GM04503 (cell line): ENCODE measurements around the gene CORT.
"Not testable (repeated sequence)": the region's sequence is repeated elsewhere in the genome, so short reads cannot be mapped to it uniquely, and the experiment has no call there.

Experiments
- DNase-seq: peaks from one replicate; pipeline ENCODE4 v3.0.0-alpha.2; 2012; ENCODE audit warnings: low read depth

CORT gene

DNA sequence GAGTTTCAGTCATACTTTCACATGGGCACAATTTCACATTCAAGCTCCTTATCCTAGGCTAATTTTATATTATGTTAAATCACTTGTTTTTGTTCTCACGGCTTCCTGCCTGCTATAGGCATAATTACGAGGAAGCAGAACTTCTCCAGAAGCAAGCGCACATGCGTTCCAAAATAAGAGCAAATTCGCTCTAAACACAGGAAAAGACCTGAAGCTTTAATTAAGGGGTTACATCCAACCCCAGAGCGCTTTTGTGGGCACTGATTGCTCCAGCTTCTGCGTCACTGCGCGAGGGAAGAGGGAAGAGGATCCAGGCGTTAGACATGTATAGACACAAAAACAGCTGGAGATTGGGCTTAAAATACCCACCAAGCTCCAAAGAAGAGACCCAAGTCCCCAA, at the start of gene CORT:
CORT (plus strand) TSS at position 281 of the 400 bp plus-strand sequence. CDS start 193 bp downstream, outside the sequence.
- DNase-seq, result no peak

DNA sequence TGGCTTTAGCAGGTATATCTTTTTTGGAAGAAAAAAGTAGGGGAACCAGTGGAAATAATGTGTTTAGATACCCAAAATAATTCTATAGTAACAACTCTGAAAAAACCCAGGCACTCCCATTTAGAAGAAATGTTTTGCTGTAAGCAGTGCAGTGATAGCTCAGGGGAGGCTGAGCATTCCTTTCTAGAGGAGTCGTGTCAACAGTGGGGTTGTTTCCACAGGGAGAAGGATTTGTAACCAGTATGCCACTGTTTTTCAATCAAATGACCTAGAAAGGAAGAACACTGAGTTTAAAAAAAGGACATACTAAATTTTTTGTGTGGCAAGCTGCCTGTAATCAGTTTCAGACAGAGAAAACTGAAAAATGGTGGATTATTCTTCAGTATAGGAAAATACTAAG, 48.5 kb upstream of the CORT start:
- peak; percentile 55 for DNase-seq

GRCh38 chr1:10402729-10403274, 47.0 kb upstream of the CORT start:
- no peak for DNase-seq

DNA sequence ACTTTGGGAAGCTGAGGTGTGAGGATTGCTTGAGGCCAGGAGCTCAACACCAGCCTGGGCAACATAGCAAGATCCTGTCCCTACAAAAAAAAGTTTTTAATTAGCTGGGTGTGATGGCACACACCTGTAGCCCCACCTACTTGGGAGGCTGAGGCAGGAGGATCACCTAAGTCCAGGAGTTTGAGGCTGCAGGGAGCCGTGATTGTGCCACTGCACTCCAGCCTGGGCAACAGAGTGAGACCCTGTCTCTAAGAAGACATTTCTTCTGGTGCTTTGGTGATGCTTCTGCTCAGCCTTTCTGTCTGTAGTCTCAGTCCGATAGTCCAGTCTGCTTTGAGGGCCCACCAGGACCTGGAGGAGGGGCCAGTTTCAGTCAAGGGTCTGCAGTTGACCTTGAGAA, 42.6 kb upstream of the CORT start:
- no peak for DNase-seq

DNA sequence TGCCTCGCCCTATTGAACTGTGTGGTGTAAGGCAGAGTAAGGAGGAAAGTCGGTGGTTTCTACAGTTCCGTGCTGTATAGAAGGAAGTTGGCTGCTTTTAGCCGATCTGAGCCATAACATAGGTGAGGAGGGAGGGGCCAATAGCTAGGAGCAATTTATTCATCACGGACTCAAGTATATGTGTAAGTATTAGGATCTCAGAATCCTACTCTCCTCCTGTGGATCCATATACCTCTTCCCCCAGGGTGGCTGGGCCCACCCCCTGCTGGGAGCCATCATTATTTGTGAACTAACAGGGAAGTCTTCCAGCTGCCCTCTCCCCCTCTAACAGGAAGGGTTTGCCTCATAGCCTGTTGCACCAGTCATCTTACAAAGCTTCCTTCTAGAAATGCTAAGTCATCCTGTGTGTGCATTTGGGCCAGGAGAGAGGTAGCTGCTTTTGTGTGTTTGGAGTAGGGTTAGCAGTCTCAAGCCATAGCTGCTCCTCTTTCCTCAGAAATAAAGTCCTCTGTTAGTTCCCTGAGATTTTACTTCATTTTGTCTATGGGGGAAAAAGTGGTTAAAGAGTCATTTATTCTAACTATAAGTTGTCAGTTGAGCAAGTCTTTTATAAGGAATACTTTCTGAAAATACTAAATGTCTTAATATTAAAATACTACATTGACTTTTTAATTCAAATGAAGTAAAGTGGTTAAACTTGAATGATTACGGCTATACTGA, 34.5 kb upstream of the CORT start:
- DNase-seq, result peak; percentile 61

DNA sequence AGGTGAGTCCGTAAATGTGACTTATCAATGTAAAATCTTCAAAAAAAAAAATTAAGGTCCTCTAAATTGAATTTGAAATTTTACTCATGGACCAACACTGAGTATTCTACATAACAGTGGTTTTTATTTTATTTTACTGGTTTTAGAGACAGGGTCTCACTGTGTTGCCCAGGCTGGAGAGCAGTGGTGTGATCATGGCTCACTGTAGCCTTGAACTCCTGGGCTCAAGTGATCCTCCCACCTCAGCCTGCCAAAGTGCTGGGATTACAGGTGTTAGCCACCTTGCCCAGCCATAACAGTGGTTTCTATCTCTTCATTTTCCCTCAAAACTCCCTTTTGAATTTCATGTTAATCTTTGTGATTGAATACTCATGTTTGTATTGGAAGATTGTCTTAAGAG, 33.9 kb upstream of the CORT start:
- DNase-seq, result not testable (repeated sequence)

GRCh38 chr1:10418741-10419140, 31.1 kb upstream of the CORT start:
- not testable (repeated sequence) for DNase-seq

DNA sequence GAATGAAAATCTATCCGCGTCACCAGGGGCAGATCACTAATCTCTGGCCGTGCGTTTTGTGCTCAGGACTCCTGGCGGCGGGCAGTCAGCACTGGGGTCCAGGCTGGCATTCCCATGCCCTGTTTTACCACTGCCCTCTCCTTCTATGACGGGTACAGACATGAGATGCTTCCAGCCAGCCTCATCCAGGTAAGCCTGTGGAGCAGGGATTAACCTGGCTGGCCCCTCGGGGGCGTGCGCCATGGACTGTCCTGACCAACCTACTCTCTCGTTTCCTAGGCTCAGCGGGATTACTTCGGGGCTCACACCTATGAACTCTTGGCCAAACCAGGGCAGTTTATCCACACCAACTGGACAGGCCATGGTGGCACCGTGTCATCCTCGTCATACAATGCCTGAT, 30.5 kb upstream of the CORT start:
- no peak for DNase-seq

GRCh38 chr1:10421637-10422036, 28.2 kb upstream of the CORT start:
- no peak for DNase-seq

- DNase-seq, result peak; percentile 58
These were observed 25.8 kb upstream of the CORT start for GRCh38 chr1:10424034-10424433.

DNA sequence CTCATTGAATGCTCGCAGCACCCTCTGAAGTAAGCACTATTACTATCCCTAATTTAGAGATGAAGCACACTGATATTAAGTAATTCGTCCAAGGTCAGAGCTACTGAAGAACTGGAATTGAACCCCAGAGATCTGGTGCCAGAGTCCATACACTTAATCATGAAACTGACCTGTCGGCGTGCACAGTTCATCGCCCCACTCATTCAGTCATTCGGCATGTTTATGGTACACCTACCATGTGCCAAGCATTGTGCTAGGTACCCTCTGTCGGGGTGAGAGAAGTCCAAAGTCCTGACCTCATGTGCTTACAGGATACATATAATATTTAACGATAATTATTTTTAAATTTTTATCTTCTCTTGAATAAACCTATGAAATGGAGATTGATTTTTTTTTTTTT, 25.2 kb upstream of the CORT start:
- no peak for DNase-seq

GRCh38 chr1:10425826-10426534, 23.9 kb upstream of the CORT start:
- DNase-seq, result not testable (repeated sequence)

GRCh38 chr1:10426535-10426848, 23.3 kb upstream of the CORT start:
- DNase-seq, result not testable (repeated sequence)

GRCh38 chr1:10428984-10429383, 20.8 kb upstream of the CORT start:
- DNase-seq, result no peak

- no peak for DNase-seq
These were observed 20.0 kb upstream of the CORT start for GRCh38 chr1:10429868-10430215.

- peak; percentile 50 for DNase-seq
These were observed 19.4 kb upstream of the CORT start, which contains the start of gene CENPS for GRCh38 chr1:10430216-10431069. Gene CENPS, plus strand, starts transcription at chr1:10430433. Its CDS starts 85 bp downstream, at chr1:10430518.

DNA sequence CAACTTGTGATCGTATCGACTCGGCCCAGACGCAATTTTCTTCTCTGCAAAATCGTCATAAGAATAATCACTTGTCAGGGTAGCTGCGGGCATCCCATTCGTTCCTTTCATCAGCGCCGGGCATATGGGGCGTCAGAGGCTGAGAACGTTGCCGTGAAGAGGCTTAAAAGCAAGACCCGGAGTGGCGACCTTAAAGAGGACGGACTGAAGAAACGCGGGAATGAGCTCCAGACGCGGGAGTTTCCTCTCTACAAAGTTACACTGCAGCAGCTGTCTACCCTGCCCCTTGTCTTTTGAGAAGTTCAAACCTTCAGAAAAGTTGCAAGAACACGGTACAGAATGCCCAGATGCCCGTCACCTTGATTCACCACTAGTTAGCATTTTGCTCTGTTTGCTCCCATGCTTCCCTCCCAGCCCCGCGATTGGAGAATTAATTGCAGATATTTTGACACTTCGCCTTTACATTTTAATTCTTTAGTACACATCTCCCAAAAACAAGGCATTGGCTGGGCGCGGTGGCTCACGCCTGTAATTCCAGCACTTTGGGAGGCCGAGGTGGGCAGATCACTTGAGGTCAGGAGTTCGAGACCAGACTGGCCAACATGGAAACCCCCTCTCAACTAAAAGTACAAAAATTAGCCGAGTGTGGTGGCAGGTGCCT, 18.6 kb upstream of the CORT start:
- DNase-seq, result no peak

DNA sequence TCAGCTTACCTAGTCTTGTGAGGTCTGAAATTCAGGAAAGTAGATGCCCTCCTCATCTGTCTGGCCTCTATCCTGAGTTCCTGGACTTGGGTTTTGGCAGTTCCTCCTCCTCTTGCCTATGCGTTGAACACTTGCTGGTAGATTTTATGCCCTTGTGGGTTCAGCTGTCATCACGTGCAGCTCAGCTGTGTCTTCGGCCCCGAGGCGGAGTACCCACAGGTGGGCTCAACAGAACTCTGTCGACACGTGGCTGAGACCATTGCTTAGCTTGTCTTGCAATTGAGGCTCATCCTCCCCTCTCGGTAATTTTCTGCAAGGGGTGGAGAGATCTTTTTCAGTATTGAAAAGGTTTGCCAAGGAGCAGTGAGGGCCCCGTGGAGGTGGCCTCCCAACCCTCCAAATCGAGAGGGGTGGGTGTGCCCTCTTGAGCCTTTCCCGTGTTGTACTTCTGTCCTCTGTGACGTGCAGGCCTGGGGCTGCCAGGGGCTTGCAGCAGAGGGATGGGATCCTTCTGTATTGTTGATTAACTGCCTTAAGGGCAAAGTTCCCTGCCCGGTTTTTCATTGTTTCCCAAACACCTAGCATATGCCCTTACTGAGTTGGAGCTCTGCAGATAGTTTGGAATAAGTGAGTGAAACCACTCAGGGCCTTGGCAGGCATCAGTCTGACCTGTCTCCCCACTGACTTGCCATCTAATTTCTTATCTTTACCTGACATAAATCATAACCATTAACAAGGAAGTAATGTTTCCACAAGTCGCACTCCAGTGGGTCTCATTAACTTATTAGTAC, 16.7 kb upstream of the CORT start:
- DNase-seq, result no peak

- no peak for DNase-seq
These were observed 16.0 kb upstream of the CORT start for GRCh38 chr1:10433790-10434189.

DNA sequence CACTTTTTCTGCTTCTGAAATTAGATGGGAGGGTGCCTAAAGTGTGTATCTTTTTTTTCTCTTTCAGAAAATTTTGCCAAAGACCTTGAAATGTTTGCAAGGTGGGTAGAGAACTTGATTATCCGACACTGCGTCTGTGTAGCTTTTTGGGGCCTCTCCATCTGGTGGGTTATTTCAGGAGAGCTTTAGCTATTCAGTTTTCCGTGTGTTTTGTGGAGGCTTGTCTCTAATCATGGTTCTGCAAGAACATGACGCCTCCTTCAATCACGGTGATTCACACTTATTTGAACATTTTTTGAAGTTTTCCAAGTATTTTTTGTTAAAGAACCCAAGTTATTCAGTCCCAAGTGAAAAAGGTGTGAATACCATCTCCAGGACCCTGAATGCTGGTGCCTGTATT, 15.2 kb upstream of the CORT start:
- DNase-seq, result no peak

- DNase-seq, result no peak
These were observed 12.8 kb upstream of the CORT start for GRCh38 chr1:10437052-10437451.
